ENCODE measurements around the gene STXBP6.

DNA sequence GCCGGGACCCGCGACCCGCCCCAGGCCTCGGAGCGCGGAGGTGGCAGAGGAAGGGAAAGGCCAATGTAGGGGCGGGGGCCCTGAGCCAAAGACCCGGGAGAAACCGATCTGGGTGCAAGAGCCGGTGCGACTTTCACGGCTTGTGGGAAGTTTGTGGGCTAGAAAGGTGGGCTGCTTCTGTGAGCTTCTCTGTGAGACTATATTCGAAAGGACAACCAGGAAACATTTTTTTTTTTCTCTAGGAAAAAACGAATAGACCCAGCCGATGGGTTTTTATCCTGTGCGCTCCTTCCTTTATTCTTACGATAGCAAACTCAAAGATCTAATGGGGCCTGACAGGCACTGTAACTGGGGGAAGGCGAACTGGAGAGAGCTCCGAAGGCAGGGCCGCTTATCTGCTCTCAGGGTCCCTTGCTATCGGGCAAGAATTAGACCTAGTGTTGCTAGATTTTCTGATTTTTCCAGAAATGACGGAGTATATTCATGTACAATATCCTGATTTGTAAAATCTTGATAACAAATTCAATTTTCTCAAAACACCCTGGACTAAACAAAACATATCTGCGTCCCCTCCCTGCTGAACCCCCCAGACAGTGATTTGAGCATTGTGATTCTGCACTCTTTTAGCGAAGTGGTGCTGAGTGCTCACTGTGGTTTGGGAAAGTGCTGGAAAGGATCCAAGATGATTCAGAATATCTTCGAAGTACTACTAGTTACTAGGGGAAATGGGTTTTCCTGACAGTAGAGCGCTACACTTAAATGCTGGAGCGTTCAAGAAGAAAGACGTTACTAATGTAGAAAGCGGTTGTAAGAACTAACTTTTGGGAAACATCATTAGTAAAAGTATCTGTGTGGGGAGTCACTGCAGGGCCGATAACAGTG, 563 bp upstream of the STXBP6 start:
- TF ChIP-seq EZH2 (IDR thresholded peaks at IDR 0.05; ENCODE audit: insufficient read depth, low read length), result no peak
- TF ChIP-seq, protein P1, sequence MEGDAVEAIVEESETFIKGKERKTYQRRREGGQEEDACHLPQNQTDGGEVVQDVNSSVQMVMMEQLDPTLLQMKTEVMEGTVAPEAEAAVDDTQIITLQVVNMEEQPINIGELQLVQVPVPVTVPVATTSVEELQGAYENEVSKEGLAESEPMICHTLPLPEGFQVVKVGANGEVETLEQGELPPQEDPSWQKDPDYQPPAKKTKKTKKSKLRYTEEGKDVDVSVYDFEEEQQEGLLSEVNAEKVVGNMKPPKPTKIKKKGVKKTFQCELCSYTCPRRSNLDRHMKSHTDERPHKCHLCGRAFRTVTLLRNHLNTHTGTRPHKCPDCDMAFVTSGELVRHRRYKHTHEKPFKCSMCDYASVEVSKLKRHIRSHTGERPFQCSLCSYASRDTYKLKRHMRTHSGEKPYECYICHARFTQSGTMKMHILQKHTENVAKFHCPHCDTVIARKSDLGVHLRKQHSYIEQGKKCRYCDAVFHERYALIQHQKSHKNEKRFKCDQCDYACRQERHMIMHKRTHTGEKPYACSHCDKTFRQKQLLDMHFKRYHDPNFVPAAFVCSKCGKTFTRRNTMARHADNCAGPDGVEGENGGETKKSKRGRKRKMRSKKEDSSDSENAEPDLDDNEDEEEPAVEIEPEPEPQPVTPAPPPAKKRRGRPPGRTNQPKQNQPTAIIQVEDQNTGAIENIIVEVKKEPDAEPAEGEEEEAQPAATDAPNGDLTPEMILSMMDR (IDR thresholded peaks at IDR 0.05; ENCODE audit: insufficient read depth, low read depth, low read length), result no peak

Data from astrocyte (in vitro differentiated cells and primary cell).